Body of pancreas (tissue), 4 donors: Measurements from ENCODE around the gene PKP3. TPM values are rescaled to one million over a fixed set of nuclear protein-coding genes. Genes with fewer than 3 reads are reported as not detected.

Experiments
- ATAC-seq: fragments of 150-250 bp; one replicate; pipeline ENCODE4 v1.9.1; 2016
- DNase-seq, 4 donors: peaks; one replicate each; pipeline ENCODE4 v3.0.0-alpha.2; 2019
- H3K27ac ChIP-seq, 4 donors: fragments of 200-600 bp; sonication (generic); 1 replicate in 3 of 4; 2 replicates in 1 of 4; pipeline versions ENCODE4 v1.5.1 to v1.6.1; 2016 to 2019; ENCODE audit warnings: mild to moderate bottlenecking in 1 of 4, mixed read lengths in 1 of 4, moderate library complexity in 1 of 4
- H3K27me3 ChIP-seq, 2 donors: fragments of 200-600 bp; sonication (generic); one replicate each; pipeline ENCODE4 v1.6.0; 2016; ENCODE audit warnings: mild to moderate bottlenecking in 1 of 2
- H3K36me3 ChIP-seq, 2 donors: fragments of 200-600 bp; sonication (generic); replicated peaks in 1 of 2; 2 replicates each; pipeline ENCODE4 v1.5.1; 2016; ENCODE audit warnings: low read depth in 2 of 2; ENCODE audit not compliant: insufficient read depth in 1 of 2
- H3K4me1 ChIP-seq: fragments of 200-600 bp; sonication (generic); one replicate; pipeline ENCODE4 v1.6.0; 2016
- H3K4me3 ChIP-seq, 2 donors: fragments of 200-600 bp; sonication (generic); 1 replicate in 1 of 2; 2 replicates in 1 of 2; pipeline ENCODE4 v1.5.1; 2016 to 2019
- H3K9me3 ChIP-seq, 3 donors: fragments of 200-600 bp; sonication (generic); 1 replicate in 2 of 3; 2 replicates in 1 of 3; pipeline ENCODE4 v1.5.1; 2016
- CTCF ChIP-seq, 7 experiments: fragments of 450-650 bp in 4 of 7; fragments of 200-600 bp in 3 of 7; sonication (generic) in 3 of 7; IDR thresholded peaks; one replicate each; pipeline ENCODE4 v1.5.1; 2016 to 2019; ENCODE audit warnings: antibody characterized with exemption in 7 of 7
- POLR2A ChIP-seq, 3 donors: fragments of 450-650 bp; IDR thresholded peaks; one replicate each; pipeline ENCODE4 v1.6.1; 2016; ENCODE audit warnings: antibody characterized with exemption in 3 of 3, mild to moderate bottlenecking in 2 of 3
- WGBS, 2 donors: methylation state at CpG; one replicate each; pipeline ENCODE4 v1.1.5; 2017; 5-methylcytosine and 5-hydroxymethylcytosine counted together
- intact Hi-C: fragments of 100-400 bp; cut with DNase I; formaldehyde crosslinking; loops from one replicate; pipeline ENCODE4 v1.15.1; 2023
- total RNA-seq, 2 donors: library from RNA; depleted of rRNA; stranded (reverse); fragments of >200 nt; gene quantifications; one replicate each; pipeline ENCODE4 v1.1.0, GENCODE V29; 2016

Gene PKP3
- total RNA-seq, 2 donors from 2014 or later = 46.2 to 48.8 TPM

DNA sequence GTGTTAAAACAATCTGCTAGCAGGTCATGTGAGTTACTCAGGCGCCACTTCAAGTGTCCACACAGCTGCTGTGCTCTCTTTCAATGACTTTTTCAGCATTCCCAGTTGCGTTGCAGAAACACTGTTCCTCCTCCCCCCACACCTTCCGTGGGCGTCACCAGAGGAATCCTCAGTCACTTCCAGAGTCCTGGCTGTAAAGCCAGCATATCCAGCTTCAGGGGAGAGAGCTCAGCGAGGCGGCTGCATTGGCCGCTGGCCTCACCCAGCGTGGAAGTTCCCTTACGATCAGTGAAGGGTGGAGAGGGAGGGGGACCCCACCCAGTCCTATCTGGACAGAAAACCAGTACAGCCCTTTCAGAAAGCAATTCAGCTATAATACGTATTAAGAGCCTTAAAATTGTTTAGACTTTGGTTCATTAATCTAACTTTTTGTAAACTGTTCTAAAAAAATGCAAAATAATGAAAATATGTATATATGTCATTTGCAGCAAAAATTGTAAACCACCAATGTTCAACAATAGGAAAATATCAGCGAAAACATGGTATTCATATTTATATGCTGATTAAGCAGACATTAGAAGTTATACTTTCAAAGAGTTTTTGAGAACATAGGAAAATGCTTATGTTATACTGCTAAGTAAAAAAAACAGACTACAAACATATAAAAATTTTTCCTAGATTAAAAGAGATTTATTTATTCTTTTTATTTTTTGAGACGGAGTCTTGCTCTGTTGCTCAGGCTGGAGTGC lies 50.6 kb downstream of the PKP3 start:
- Histone ChIP-seq H3K9me3 (no peaks in the 10 kb centered on the region), H3K4me3 (no peak overlapping the region), H3K27ac (peak overlapping the region in 2 of 4 donors; percentile 24 to 48), H3K27me3 (no peaks in the 10 kb centered on the region), H3K4me1 (peaks cover 39% of the 10 kb centered on the region), H3K36me3 (no peaks in the 10 kb centered on the region)
- TF ChIP-seq CTCF (IDR thresholded peaks at IDR 0.05) (no peak), POLR2A (IDR thresholded peaks at IDR 0.05) (peak in 1 of 3 donors; percentile 14)
- intact Hi-C loops = no loop called here
- ATAC-seq = no peak
- DNase-seq = peak in 2 of 4 donors; percentile 31 to 32
- 28% methylated on average over 9 to 12 of the region's 12 CpGs for WGBS, 2 donors

- intact Hi-C loops = no loop called here
- WGBS, 2 donors = 51 to 67% methylated on average over 10 to 20 of the region's 20 CpGs
- H3K27ac ChIP-seq = no peak overlapping the region
Measured at GRCh38 chr11:445765-446588, 52.0 kb downstream of the PKP3 start.

DNA sequence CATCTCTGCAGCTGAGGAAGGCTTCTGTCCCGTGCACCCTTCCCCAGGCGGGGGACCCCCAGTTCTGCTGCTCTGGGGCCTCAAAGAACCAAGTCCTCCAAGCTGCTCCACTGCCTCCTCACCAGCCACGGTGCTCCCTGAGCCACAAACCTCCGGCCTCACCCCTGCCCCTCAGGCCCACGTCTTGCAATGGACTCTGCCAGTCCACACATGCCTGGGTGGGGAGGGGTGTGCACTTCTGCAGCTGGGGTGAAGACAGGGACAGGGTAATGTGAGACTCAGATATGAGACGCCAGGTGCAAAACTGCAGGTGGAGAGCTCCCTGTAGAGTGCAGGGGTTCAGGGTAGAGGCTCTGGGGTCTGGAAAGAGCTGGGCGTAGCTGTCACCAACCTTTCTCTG lies 52.9 kb downstream of the PKP3 start:
- TF ChIP-seq POLR2A (IDR thresholded peaks at IDR 0.05) (no peak), CTCF (IDR thresholded peaks at IDR 0.05) (no peak)
- no peak for DNase-seq

More at GRCh38 chr11:445765-446588, 52.0 kb downstream of the PKP3 start:
- H3K4me1 ChIP-seq = peaks cover 36% of the 10 kb centered on the region
- ATAC-seq (no peak), DNase-seq (no peak)
- no peaks in the 10 kb centered on the region for H3K27me3 ChIP-seq
- no peak overlapping the region for H3K4me3 ChIP-seq
- no peaks in the 10 kb centered on the region for H3K9me3 ChIP-seq
- H3K36me3 ChIP-seq = no peaks in the 10 kb centered on the region
- no peak for TF ChIP-seq CTCF (IDR thresholded peaks at IDR 0.05)
- no peak for TF ChIP-seq POLR2A (IDR thresholded peaks at IDR 0.05)

DNA sequence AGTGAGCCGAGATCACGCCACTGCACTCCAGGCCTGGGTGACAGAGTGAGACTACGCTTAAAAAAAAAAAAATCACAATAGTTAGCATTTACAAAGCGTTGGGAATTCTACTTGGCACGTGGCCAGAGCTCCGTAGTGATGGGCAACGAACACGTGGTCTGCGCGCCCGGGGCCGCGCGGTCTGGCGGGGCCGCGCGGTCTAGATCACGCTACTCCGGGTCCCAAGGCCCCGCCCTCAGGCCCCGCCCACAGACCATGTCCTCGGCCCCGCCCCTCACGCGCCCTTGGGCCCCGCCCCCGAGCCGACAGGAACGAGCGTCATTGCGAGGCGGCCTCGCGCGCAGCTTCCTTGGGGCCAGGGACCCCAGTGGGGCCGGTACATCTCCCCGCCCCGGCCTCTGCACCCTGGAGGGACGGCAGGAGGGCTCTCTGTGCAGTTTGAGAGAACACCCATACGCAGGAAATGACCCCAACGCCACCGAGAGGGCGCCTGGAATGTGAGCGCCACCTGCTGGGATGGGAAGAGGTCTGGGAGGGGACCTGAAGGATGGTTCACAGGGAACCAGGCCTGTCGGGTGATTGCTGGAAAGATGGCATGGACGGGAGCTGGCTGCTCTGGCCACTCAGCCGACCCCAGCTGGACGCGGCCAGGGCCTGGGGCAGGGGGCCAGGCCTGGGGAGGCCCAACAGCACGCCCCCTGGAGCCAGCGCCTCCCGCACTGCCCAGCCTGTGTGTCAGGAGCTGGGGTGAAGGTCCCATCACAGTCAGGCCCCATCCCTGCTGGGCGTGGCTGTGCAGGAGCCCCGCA lies 54.1 kb downstream of the PKP3 start:
- H3K27me3 ChIP-seq = no peaks in the 10 kb centered on the region
- H3K4me3 ChIP-seq = peak overlapping the region; percentile 12 to 41
- intact Hi-C loops = no loop called here
- H3K36me3 ChIP-seq = no peaks in the 10 kb centered on the region
- H3K27ac ChIP-seq = peak overlapping the region; percentile 78 to 97 (median 92)
- peak; percentile 26 to 83 (median 76) for TF ChIP-seq POLR2A (IDR thresholded peaks at IDR 0.05)
- TF ChIP-seq CTCF (IDR thresholded peaks at IDR 0.05) = peak; percentile 64 to 97 (median 89)
- peaks cover 37% of the 10 kb centered on the region for H3K4me1 ChIP-seq
- WGBS, 2 donors = 2% methylated on average over 22 to 45 of the region's 55 CpGs
- ATAC-seq (peak; percentile 78), DNase-seq (peak; percentile 94 to 98 (median 94))
- H3K9me3 ChIP-seq = no peaks in the 10 kb centered on the region

More for the DNA sequence above, 52.9 kb downstream of the PKP3 start:
- H3K27ac ChIP-seq = no peak overlapping the region
- no peaks in the 10 kb centered on the region for H3K36me3 ChIP-seq
- H3K4me3 ChIP-seq = no peak overlapping the region
- H3K27me3 ChIP-seq = no peaks in the 10 kb centered on the region
- H3K4me1 ChIP-seq = peaks cover 36% of the 10 kb centered on the region
- 51 to 71% methylated on average over 5 to 7 of the region's 7 CpGs for WGBS, 2 donors
- intact Hi-C loops = no loop called here
- ATAC-seq = no peak
- H3K9me3 ChIP-seq = no peaks in the 10 kb centered on the region
